Measurements from ENCODE around the gene LTBP4.
"Not testable (repeated sequence)": the region's sequence is repeated elsewhere in the genome, so short reads cannot be mapped to it uniquely, and the experiment has no call there.

LTBP4 gene

DNA sequence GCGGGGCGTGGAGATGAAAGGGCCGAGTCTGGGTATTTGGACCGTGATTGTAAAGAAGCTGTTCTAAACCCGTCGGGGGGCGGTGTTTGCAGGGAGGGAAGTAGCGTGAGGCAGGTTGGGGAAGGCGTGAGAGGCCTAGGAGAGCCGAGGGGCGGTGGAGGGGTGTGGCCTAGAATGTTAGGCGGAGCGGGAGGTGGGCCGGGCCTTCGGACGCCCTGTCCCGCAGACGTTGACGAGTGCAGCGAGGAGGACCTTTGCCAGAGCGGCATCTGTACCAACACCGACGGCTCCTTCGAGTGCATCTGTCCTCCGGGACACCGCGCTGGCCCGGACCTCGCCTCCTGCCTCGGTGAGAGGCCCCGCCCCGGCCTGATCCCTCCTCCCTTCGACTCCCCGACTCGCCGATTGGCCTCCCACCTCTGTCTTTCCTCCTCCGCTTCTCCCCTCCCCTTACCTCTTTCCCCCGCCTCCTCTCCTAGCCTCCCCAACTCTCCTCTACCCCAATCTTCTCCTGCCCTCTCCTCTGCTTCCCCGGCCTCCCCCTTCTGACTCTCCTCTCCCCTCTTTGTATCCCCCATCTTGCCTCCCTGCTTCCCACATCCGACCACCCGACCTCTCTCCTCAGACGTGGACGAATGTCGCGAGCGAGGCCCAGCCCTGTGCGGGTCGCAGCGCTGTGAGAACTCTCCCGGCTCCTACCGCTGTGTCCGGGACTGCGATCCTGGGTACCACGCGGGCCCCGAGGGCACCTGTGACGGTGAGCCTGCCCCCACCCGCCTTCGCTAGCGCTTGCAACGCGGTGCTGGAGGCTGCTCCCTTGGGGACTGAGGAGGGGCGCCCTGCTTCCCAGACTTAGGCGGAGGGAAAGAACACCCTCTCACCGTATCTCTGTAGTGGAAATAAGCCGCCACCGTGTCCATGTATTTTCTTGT is 12.8 kb downstream of the LTBP4 start:
- DNase-seq: peak; percentile 88

GRCh38 chr19:40614622-40615411 is 13.6 kb downstream of the LTBP4 start:
- DNase-seq: peak; percentile 89

DNA sequence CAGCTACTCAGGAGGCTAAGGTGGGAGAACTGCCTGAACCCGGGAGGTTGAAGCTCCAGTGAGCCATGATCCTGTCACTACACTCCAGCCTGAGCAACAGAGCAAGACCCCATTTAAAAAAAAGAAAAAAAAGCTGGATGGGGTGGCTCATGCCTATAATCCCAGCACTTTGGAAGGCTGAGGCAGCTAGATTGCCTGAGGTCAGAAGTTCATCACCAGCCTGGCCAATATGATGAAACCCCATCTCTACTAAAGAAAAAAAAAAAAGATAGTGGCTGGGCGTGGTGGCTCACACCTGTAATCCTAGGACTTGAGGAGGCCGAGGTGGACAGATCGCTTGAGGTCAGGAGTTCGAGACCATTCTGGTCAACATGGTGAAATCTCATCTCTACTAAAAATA is 15.0 kb downstream of the LTBP4 start:
- DNase-seq: no peak

- no peak for DNase-seq
These were observed 15.8 kb downstream of the LTBP4 start for GRCh38 chr19:40616941-40617340.

DNA sequence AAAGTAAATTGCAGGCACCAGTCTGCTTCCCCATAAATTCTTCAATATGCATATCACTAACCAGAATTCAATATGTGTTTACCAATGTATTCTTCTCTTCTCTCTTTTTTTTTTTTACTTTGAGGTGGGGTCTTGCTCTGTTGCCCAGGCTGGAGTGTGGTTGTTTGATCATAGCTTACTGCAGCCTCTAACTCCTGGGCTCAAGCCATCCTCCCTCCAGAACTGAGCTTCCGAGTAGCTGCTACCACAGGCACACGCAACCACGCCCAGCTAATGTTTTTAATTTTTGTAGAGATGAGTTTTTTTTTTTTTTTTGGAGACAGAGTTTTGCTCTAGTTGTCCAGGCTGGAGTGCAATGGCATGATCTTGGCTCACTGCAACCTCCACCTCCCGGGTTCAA is 16.8 kb downstream of the LTBP4 start:
- DNase-seq: no peak

GRCh38 chr19:40619333-40620160 is 18.4 kb downstream of the LTBP4 start:
- no peak for DNase-seq

DNA sequence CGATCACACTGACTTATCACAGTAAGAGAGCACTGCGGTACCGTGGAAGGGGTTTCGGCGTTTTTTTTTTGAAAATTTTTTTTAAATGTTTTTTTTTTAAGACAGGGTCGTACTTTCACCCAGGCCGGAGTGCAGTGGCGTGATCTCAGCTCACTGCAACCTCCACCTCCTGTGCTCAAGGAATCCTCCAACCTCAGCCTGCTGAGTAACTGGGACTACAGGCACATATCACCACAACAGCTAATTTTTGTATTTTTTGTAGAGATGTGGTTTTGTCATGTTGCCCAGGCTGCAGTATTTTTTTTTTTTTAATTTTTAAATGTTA is 19.0 kb downstream of the LTBP4 start:
- DNase-seq: no peak

DNA sequence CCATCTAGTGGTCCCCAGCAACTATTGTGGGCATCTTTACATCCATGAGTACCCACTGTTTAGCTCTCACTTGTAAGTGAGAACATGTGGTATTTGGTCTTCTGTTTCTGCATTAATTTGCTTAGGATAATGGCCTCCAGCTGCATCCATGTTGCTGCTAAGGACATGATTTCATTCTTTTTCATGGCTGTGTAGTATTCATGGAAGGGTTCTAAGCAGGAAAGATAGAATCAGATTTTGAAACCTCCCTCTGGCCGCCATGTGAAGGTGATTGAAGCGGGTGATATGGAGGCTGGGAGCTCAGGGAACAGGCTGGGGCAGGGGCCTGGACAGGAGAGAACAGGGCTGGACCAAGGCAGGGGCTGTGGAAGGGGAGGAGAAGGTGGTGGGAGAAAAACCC is 20.1 kb downstream of the LTBP4 start:
- DNase-seq: no peak

GRCh38 chr19:40621966-40622772 is 21.0 kb downstream of the LTBP4 start:
- DNase-seq: no peak

- no peak for DNase-seq
These were observed 21.6 kb downstream of the LTBP4 start for GRCh38 chr19:40622773-40623075.

DNA sequence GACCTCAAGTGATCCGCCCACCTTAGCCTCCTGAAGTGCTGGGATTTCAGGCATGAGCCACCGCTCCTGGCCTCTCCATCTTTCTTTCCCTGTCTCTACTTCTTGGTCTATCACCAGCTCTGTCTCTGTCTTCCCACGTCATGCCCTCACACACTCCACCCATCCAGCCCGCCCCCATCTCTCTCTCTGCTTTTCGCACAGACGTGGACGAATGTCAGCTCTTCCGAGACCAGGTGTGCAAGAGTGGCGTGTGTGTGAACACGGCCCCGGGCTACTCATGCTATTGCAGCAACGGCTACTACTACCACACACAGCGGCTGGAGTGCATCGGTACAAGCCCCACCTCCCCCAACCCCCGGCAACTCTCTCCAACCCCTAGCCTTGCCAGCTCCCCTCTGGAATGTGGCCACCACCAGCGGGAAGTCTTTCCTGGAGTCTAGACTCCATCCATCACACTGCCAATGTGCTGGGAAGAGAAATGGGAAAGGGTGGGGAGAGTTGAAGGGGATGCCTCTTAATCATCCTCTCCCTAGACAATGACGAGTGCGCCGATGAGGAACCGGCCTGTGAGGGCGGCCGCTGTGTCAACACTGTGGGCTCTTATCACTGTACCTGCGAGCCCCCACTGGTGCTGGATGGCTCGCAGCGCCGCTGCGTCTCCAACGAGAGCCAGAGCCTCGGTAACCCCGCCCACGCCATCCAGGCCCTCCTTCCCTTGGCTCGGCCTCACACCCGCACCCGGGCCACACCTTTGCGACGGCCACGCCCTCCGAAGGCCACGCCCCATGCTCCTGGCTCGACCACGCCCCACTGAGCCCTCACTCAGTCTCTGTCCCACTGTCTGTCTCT is 22.5 kb downstream of the LTBP4 start:
- DNase-seq: peak; percentile 43

- not testable (repeated sequence) for DNase-seq
These were observed 23.4 kb downstream of the LTBP4 start for GRCh38 chr19:40624369-40625153.

DNA sequence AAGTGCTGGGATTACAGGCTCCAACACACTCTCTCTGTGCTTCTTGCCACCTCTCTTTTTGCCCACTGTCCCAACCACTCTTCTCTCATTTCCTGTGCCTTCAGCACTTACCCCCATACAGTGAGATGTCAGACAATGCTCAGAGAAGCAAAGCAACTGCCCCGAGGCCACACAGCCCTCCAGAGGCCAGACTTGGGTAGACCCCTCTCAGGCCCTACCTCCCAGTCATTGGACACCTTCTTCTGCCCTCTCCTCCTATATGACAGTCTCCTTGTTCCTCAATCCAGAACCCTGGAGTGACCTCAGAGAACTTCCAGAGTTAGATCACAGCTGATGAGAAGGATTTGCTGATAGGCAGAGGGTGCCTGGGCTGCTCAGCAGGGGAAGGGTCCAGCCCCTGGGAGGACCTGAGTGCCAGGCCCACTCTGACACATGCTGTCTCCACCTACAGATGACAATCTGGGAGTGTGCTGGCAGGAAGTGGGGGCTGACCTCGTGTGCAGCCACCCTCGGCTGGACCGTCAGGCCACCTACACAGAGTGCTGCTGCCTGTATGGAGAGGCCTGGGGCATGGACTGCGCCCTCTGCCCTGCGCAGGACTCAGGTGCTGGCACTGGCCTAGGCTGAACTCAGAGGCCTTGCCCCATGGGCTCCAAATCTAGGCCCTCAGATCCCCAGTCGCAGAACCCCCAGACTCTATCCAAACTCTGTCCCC is 24.4 kb downstream of the LTBP4 start:
- no peak for DNase-seq

DNA sequence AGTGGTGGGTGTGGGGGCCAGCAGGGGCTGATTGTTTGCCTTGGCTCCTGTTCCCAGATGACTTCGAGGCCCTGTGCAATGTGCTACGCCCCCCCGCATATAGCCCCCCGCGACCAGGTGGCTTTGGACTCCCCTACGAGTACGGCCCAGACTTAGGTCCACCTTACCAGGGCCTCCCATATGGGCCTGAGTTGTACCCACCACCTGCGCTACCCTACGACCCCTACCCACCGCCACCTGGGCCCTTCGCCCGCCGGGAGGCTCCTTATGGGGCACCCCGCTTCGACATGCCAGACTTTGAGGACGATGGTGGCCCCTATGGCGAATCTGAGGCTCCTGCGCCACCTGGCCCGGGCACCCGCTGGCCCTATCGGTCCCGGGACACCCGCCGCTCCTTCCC is 25.7 kb downstream of the LTBP4 start:
- no peak for DNase-seq

- DNase-seq: no peak
These were observed 26.5 kb downstream of the LTBP4 start for GRCh38 chr19:40627486-40628279.

GRCh38 chr19:40629346-40629745 is 28.2 kb downstream of the LTBP4 start:
- DNase-seq: no peak

DNA sequence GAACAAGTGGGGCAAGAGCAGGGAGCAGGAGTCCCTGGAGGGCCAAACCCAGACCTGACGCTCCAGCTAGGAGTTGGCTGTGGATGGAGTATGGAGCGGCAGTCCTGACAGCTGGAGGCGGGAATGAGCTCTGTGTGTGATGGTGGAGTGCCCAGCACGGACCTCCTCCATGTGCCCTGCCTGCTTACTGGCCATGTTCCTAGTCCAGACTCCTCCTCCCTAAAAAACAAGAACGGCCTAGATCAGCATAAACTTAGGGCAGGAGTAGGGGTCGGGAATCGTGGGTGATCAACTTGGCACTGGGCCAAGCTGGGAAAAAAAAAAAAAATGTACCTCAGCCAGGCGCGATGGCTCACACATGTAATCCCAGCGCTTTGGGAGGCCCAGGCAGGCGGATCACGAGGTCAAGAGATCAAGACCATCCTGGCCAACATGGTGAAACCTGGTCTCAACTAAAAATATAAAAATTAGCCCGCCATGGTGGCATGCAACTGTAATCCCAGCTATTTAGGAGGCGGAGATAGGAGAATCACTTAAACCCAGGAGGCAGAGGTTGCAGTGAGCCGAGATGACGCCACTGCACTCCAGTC is 29.5 kb downstream of the LTBP4 start:
- DNase-seq: no peak

DNA sequence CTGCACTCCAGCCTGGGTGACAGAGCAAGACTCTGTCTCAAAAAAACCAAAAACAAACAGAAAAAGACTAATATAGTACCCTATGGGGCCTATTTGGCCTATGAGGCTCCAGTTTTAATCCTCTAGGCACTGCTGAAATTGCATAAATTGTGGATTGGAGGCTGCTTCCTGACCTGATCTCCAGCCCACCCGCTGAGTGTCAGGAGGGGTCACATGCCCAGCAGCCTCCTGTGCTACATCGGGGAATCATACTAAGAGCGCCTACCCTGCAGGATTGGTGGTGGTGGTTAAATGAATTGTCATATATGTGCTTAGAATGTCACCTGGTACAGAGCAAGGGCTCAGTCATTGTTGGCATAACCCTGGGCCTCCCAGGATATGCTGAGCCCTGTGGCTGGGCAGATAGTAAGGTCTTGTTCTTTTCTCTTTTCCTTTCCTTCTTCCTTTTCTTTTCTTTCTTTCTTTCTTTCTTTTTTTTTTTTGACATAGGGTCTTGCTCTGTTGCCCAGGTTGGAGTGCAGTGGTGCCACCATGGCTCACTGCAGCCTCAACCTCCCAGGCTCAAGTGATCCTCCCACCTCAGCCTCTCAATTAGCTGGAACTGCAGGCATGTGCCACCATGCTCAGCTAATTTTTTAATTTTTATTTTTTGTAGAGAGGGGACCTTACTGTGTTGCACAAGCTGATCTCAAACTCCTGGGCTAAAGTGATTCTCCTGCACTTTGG is 31.3 kb downstream of the LTBP4 start:
- DNase-seq: no peak

All from activated CD4-positive, alpha-beta T cell treated with anti-CD3 and anti-CD28 coated beads, Interleukin-10, Interleukin-2, amounts not matched to agents 100 ng/mL and 50 ng/mL, durations not matched to agents 16 hours and 8 hours (primary cell).